GM19043 (cell line): ENCODE data around the gene SDK1.
"Not testable (repeated sequence)": the region's sequence is repeated elsewhere in the genome, so short reads cannot be mapped to it uniquely, and the experiment has no call there.

ENCODE experiments used
- ATAC-seq: cut with Tn5 transposase; IDR thresholded peaks from one replicate; pipeline ENCODE4 v1.9.1; 2021; ENCODE audit warnings: low read depth; ENCODE audit not compliant: unreplicated experiment

Gene SDK1

GRCh38 chr7:4240520-4241303 lies 939.7 kb downstream of the SDK1 start:
- no peak for ATAC-seq

GRCh38 chr7:4241304-4241612 lies 940.2 kb downstream of the SDK1 start:
- ATAC-seq: no peak

- ATAC-seq: no peak
Measured at GRCh38 chr7:4241791-4242190, 940.7 kb downstream of the SDK1 start.

- ATAC-seq: no peak
Measured at GRCh38 chr7:4242706-4243105, 941.7 kb downstream of the SDK1 start.

- no peak for ATAC-seq
Measured at GRCh38 chr7:4244041-4244440, 943.0 kb downstream of the SDK1 start.

- no peak for ATAC-seq
Measured at GRCh38 chr7:4244635-4245034, 943.6 kb downstream of the SDK1 start.

GRCh38 chr7:4245135-4245865 lies 944.2 kb downstream of the SDK1 start:
- ATAC-seq: no peak

GRCh38 chr7:4245866-4246470 lies 944.9 kb downstream of the SDK1 start:
- ATAC-seq: no peak

- no peak for ATAC-seq
Measured at GRCh38 chr7:4246536-4246935, 945.5 kb downstream of the SDK1 start.

GRCh38 chr7:4247106-4247876 lies 946.2 kb downstream of the SDK1 start:
- no peak for ATAC-seq

- ATAC-seq: no peak
Measured at GRCh38 chr7:4248295-4248694, 947.2 kb downstream of the SDK1 start.

GRCh38 chr7:4249241-4249640 lies 948.2 kb downstream of the SDK1 start:
- ATAC-seq: no peak

- ATAC-seq: no peak
Measured at GRCh38 chr7:4255336-4255735, 954.3 kb downstream of the SDK1 start.

GRCh38 chr7:4256286-4256685 lies 955.2 kb downstream of the SDK1 start:
- no peak for ATAC-seq

GRCh38 chr7:4257146-4258111 lies 956.4 kb downstream of the SDK1 start:
- no peak for ATAC-seq

GRCh38 chr7:4260116-4260515 lies 959.1 kb downstream of the SDK1 start:
- not testable (repeated sequence) for ATAC-seq

GRCh38 chr7:4260867-4261600 lies 960.0 kb downstream of the SDK1 start:
- no peak for ATAC-seq

GRCh38 chr7:4261601-4261960 lies 960.5 kb downstream of the SDK1 start:
- ATAC-seq: no peak

- not testable (repeated sequence) for ATAC-seq
Measured at GRCh38 chr7:4264206-4264605, 963.2 kb downstream of the SDK1 start.
